Colonic mucosa (tissue), 4 donors: ENCODE measurements around the gene GAS6. TPM values are rescaled to one million over a fixed set of nuclear protein-coding genes. Genes with fewer than 3 reads are reported as not detected.

Experiments used
- DNase-seq: peaks from one replicate; pipeline ENCODE4 v3.0.0-alpha.2; 2020
- H3K27ac ChIP-seq: fragments of 200-600 bp; one replicate; pipeline ENCODE4 v1.8.0; 2021
- H3K27me3 ChIP-seq: fragments of 200-600 bp; one replicate; pipeline ENCODE4 v1.8.0; 2021
- H3K36me3 ChIP-seq: fragments of 200-600 bp; one replicate; pipeline ENCODE4 v1.8.0; 2021
- H3K4me1 ChIP-seq: fragments of 200-600 bp; one replicate; pipeline ENCODE4 v1.8.0; 2021; ENCODE audit warnings: mild to moderate bottlenecking
- H3K4me3 ChIP-seq: fragments of 200-600 bp; one replicate; pipeline ENCODE4 v1.8.0; 2021
- H3K9ac ChIP-seq, 2 donors: one replicate each; pipeline ENCODE4 v1.7.0; 2013; ENCODE audit warnings: control low read depth in 2 of 2, low read depth in 2 of 2, low read length in 2 of 2
- H3K9me3 ChIP-seq: fragments of 200-600 bp; one replicate; pipeline ENCODE4 v1.8.0; 2021
- CTCF ChIP-seq: fragments of 200-600 bp; IDR thresholded peaks from one replicate; pipeline ENCODE4 v1.8.0; 2022; ENCODE audit warnings: antibody characterized with exemption, mild to moderate bottlenecking
- intact Hi-C: fragments of 100-400 bp; cut with DNase I; formaldehyde crosslinking; loops from one replicate; pipeline ENCODE4 v1.14.1; 2022
- total RNA-seq, 2 donors: library from RNA; stranded (reverse); fragmentation: NEBNext Ultra II Directional in 1 of 2; extraction: Animal tissue kit (Norgen Biotek cat#: 25700) in 1 of 2; gene quantifications; one replicate each; pipeline ENCODE4 v1.2.1, GENCODE V29; 2021
- donor health status: healthy.
- donor health status: DM: no; HTN: no; CAD: no.
- donor health status: DM: no; HTN: no; CAD: no.

GAS6 gene
- total RNA-seq, 2 donors from 2014 or later: 118 to 121 TPM

GRCh38 chr13:113783966-113784644 lies 79.8 kb downstream of the GAS6 start:
- H3K27me3 ChIP-seq: no peaks in the 10 kb centered on the region
- DNase-seq: no peak
- no peaks in the 10 kb centered on the region for H3K9me3 ChIP-seq
- no peaks in the 10 kb centered on the region for H3K4me1 ChIP-seq
- H3K36me3 ChIP-seq: no peaks in the 10 kb centered on the region
- H3K27ac ChIP-seq: no peak overlapping the region
- no peak overlapping the region for H3K4me3 ChIP-seq
- intact Hi-C loops: no loop called here
- no peak for TF ChIP-seq CTCF
- no peak overlapping the region for H3K9ac ChIP-seq

- TF ChIP-seq CTCF: no peak
- no peak overlapping the region for H3K4me3 ChIP-seq
- no peaks in the 10 kb centered on the region for H3K9me3 ChIP-seq
- no peak for DNase-seq
- no peak overlapping the region for H3K9ac ChIP-seq
- no peaks in the 10 kb centered on the region for H3K36me3 ChIP-seq
- no peak overlapping the region for H3K27ac ChIP-seq
- H3K27me3 ChIP-seq: no peaks in the 10 kb centered on the region
- no peaks in the 10 kb centered on the region for H3K4me1 ChIP-seq
- intact Hi-C loops: no loop called here
These were observed 80.5 kb downstream of the GAS6 start for GRCh38 chr13:113783200-113783881.

GRCh38 chr13:113782472-113782871 lies 81.4 kb downstream of the GAS6 start:
- Histone ChIP-seq H3K27ac (no peak overlapping the region), H3K36me3 (no peaks in the 10 kb centered on the region), H3K9me3 (no peaks in the 10 kb centered on the region), H3K4me3 (no peak overlapping the region), H3K9ac (no peak overlapping the region), H3K27me3 (peaks cover 3% of the 10 kb centered on the region), H3K4me1 (no peaks in the 10 kb centered on the region)
- TF ChIP-seq CTCF: no peak
- DNase-seq: no peak
- intact Hi-C loops: no loop called here

GRCh38 chr13:113781571-113781970 lies 82.3 kb downstream of the GAS6 start:
- Histone ChIP-seq H3K4me3 (no peak overlapping the region), H3K27me3 (peaks cover 6% of the 10 kb centered on the region), H3K9me3 (no peaks in the 10 kb centered on the region), H3K4me1 (no peaks in the 10 kb centered on the region), H3K27ac (no peak overlapping the region), H3K9ac (no peak overlapping the region), H3K36me3 (no peaks in the 10 kb centered on the region)
- DNase-seq: no peak
- TF ChIP-seq CTCF: no peak
- intact Hi-C loops: no loop called here

GRCh38 chr13:113777311-113778260 lies 86.3 kb downstream of the GAS6 start:
- Histone ChIP-seq H3K27ac (no peak overlapping the region), H3K9ac (no peak overlapping the region), H3K9me3 (no peaks in the 10 kb centered on the region), H3K36me3 (no peaks in the 10 kb centered on the region), H3K27me3 (peaks cover 6% of the 10 kb centered on the region), H3K4me3 (no peak overlapping the region), H3K4me1 (no peaks in the 10 kb centered on the region)
- intact Hi-C loops: no loop called here
- DNase-seq: no peak
- TF ChIP-seq CTCF: no peak
